ENCODE data around the gene WDR27.

The WDR27 gene

GRCh38 chr6:169457762-169458161 is 244.1 kb downstream of the WDR27 start (continued):
- TF ChIP-seq SNAI2 (CRISPR knock-in tag; IDR thresholded peaks at IDR 0.05), result no peak

- no peak for ATAC-seq
- TF ChIP-seq CREB5 (CRISPR knock-in tag; IDR thresholded peaks at IDR 0.05; ENCODE audit: low read depth) (no peak), POU6F1 (CRISPR knock-in tag; IDR thresholded peaks at IDR 0.05; ENCODE audit: borderline replicate concordance, low read depth) (no peak), SNAI2 (CRISPR knock-in tag; IDR thresholded peaks at IDR 0.05) (no peak), TOX (CRISPR knock-in tag; IDR thresholded peaks at IDR 0.05; ENCODE audit: borderline replicate concordance) (no peak), GLIS3 (CRISPR knock-in tag; IDR thresholded peaks at IDR 0.05) (no peak), ZNF8 (CRISPR knock-in tag; IDR thresholded peaks at IDR 0.05) (no peak), ESRRG (CRISPR knock-in tag; IDR thresholded peaks at IDR 0.05) (no peak), OSR1 (CRISPR knock-in tag; IDR thresholded peaks at IDR 0.05) (no peak), CSRNP3 (CRISPR knock-in tag; IDR thresholded peaks at IDR 0.05) (no peak), ZFP3 (CRISPR knock-in tag; IDR thresholded peaks at IDR 0.05) (no peak), ARNTL (CRISPR knock-in tag; IDR thresholded peaks at IDR 0.05; ENCODE audit: borderline replicate concordance, low read depth) (no peak), TSHZ2 (CRISPR knock-in tag; IDR thresholded peaks at IDR 0.05) (no peak), ZFP30 (CRISPR knock-in tag; IDR thresholded peaks at IDR 0.05) (no peak), ZNF70 (CRISPR knock-in tag; IDR thresholded peaks at IDR 0.05) (no peak), ZC3H10 (CRISPR knock-in tag; IDR thresholded peaks at IDR 0.05) (no peak)
Measured at GRCh38 chr6:169456840-169457239, 245.0 kb downstream of the WDR27 start.

GRCh38 chr6:169455470-169455869 is 246.4 kb downstream of the WDR27 start:
- no peak for ATAC-seq
- TF ChIP-seq GLIS3 (CRISPR knock-in tag; IDR thresholded peaks at IDR 0.05) (no peak), TSHZ2 (CRISPR knock-in tag; IDR thresholded peaks at IDR 0.05) (no peak), RARB (CRISPR knock-in tag; IDR thresholded peaks at IDR 0.05) (no peak), PATZ1 (CRISPR knock-in tag; IDR thresholded peaks at IDR 0.05; ENCODE audit: borderline replicate concordance) (no peak), PPARA (CRISPR knock-in tag; IDR thresholded peaks at IDR 0.05; ENCODE audit: borderline replicate concordance) (no peak), ESRRG (CRISPR knock-in tag; IDR thresholded peaks at IDR 0.05) (no peak), ARNTL (CRISPR knock-in tag; IDR thresholded peaks at IDR 0.05; ENCODE audit: borderline replicate concordance, low read depth) (no peak), OSR1 (CRISPR knock-in tag; IDR thresholded peaks at IDR 0.05) (no peak), ZC3H10 (CRISPR knock-in tag; IDR thresholded peaks at IDR 0.05) (no peak), TCF4 (CRISPR knock-in tag; IDR thresholded peaks at IDR 0.05; ENCODE audit: borderline replicate concordance) (no peak), SNAI2 (CRISPR knock-in tag; IDR thresholded peaks at IDR 0.05) (no peak), CSRNP3 (CRISPR knock-in tag; IDR thresholded peaks at IDR 0.05) (no peak), BACH2 (CRISPR knock-in tag; IDR thresholded peaks at IDR 0.05; ENCODE audit: borderline replicate concordance) (no peak), CSDC2 (CRISPR knock-in tag; IDR thresholded peaks at IDR 0.05) (no peak), ZNF8 (CRISPR knock-in tag; IDR thresholded peaks at IDR 0.05) (no peak), CREB5 (CRISPR knock-in tag; IDR thresholded peaks at IDR 0.05; ENCODE audit: low read depth) (no peak), ZFP30 (CRISPR knock-in tag; IDR thresholded peaks at IDR 0.05) (no peak)
